Measurements from ENCODE around the gene GAMT.

GAMT gene

GRCh38 chr19:1438933-1439354 is 37.6 kb upstream of the GAMT start:
- H3K9me3 ChIP-seq (ENCODE audit: severe bottlenecking) = no peaks in the 10 kb centered on the region
- H3K36me3 ChIP-seq = peaks cover 64% of the 10 kb centered on the region
- H3K4me3 ChIP-seq (ENCODE audit: low read depth, low read length) = peak overlapping the region; percentile 87
- TF ChIP-seq, protein P1, sequence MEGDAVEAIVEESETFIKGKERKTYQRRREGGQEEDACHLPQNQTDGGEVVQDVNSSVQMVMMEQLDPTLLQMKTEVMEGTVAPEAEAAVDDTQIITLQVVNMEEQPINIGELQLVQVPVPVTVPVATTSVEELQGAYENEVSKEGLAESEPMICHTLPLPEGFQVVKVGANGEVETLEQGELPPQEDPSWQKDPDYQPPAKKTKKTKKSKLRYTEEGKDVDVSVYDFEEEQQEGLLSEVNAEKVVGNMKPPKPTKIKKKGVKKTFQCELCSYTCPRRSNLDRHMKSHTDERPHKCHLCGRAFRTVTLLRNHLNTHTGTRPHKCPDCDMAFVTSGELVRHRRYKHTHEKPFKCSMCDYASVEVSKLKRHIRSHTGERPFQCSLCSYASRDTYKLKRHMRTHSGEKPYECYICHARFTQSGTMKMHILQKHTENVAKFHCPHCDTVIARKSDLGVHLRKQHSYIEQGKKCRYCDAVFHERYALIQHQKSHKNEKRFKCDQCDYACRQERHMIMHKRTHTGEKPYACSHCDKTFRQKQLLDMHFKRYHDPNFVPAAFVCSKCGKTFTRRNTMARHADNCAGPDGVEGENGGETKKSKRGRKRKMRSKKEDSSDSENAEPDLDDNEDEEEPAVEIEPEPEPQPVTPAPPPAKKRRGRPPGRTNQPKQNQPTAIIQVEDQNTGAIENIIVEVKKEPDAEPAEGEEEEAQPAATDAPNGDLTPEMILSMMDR (IDR thresholded peaks at IDR 0.05; ENCODE audit: low read depth, low read length) = no peak
- peak overlapping the region; percentile 92 for H3K27ac ChIP-seq
- DNase-seq = no peak
- H3K27me3 ChIP-seq (ENCODE audit: insufficient read depth, low read depth, severe bottlenecking) = no peaks in the 10 kb centered on the region

- TF ChIP-seq, protein P1 (IDR thresholded peaks at IDR 0.05; ENCODE audit: low read depth, low read length) = peak; percentile 95
- Histone ChIP-seq H3K27me3 (ENCODE audit: insufficient read depth, low read depth, severe bottlenecking) (no peaks in the 10 kb centered on the region), H3K9me3 (ENCODE audit: severe bottlenecking) (no peaks in the 10 kb centered on the region), H3K27ac (peak within 1 kb of the TSS; percentile 92), H3K4me3 (ENCODE audit: low read depth, low read length) (peak within 1 kb of the TSS; percentile 87), H3K36me3 (peaks cover 71% of the 10 kb centered on the region)
- DNase-seq = peak; percentile 94
Observed at GRCh38 chr19:1438035-1438932, 36.9 kb upstream of the GAMT start, which contains the start of gene RPS15. RPS15 (plus strand) TSS chr19:1438396; CDS start chr19:1438426, 30 bp downstream.

GRCh38 chr19:1437609-1438008 is 36.3 kb upstream of the GAMT start:
- Histone ChIP-seq H3K27ac (no peak overlapping the region), H3K36me3 (peaks cover 74% of the 10 kb centered on the region), H3K27me3 (ENCODE audit: insufficient read depth, low read depth, severe bottlenecking) (no peaks in the 10 kb centered on the region), H3K4me3 (ENCODE audit: low read depth, low read length) (no peak overlapping the region), H3K9me3 (ENCODE audit: severe bottlenecking) (no peaks in the 10 kb centered on the region)
- DNase-seq = no peak
- TF ChIP-seq, protein P1 (IDR thresholded peaks at IDR 0.05; ENCODE audit: low read depth, low read length) = no peak

DNA sequence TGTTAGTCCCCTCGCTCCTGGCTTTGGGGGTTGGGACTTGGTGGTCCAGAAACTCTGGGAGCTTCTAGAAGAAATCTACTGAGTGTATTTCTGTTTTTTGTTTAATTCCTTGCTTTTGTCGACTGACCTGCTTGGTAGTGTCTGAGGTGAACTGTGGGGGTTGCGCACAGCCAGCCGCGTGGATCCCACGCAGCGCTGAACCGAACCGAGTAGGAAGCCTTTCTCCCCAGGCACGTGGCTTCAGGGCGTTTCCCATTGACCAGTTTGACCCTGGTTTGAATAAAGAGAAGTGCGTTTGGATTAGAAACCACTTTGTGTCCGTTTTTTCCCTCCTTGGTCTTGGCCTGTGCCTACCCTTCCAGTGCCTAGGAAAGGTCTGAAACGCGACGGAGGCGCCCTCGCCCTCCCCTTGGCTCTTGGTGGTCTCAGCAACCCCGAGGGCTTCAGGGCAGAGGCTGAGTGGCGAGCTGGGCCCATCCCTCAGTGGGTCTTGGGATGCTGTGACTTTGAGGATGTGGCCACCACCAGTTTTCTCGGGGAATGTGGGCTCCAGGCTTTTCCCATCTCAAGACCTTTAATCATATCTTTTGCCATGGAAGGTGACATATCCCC is 34.1 kb upstream of the GAMT start:
- Histone ChIP-seq H3K27ac (no peak overlapping the region), H3K36me3 (peaks cover 70% of the 10 kb centered on the region), H3K9me3 (ENCODE audit: severe bottlenecking) (no peaks in the 10 kb centered on the region), H3K27me3 (ENCODE audit: insufficient read depth, low read depth, severe bottlenecking) (no peaks in the 10 kb centered on the region), H3K4me3 (ENCODE audit: low read depth, low read length) (no peak overlapping the region)
- DNase-seq = no peak
- TF ChIP-seq, protein P1 (IDR thresholded peaks at IDR 0.05; ENCODE audit: low read depth, low read length) = no peak

DNA sequence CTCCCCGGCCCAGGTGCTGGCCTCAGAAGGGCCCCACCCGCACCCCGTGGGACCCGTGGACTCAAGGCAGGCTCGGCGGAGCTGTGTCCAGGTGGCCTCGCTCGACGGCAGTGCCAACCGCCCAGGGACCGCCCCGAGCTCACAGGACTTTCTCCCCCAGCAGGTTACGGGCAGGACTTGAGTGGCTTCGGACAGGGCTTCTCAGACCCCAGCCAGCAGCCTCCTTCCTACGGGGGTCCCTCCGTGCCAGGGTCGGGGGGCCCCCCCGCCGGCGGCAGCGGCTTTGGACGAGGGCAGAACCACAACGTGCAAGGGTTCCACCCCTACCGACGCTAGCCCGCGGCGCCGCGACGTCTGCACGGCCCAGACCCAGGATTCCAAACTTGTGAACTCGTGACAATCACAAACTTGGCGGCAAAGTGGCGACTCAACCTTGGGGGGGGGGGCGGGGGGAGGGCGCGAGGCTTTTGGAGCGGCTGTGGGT is 33.3 kb upstream of the GAMT start:
- Histone ChIP-seq H3K27me3 (ENCODE audit: insufficient read depth, low read depth, severe bottlenecking) (no peaks in the 10 kb centered on the region), H3K27ac (no peak overlapping the region), H3K4me3 (ENCODE audit: low read depth, low read length) (no peak overlapping the region), H3K9me3 (ENCODE audit: severe bottlenecking) (no peaks in the 10 kb centered on the region), H3K36me3 (peaks cover 68% of the 10 kb centered on the region)
- no peak for DNase-seq
- TF ChIP-seq, protein P1 (IDR thresholded peaks at IDR 0.05; ENCODE audit: low read depth, low read length) = no peak

All from WERI-Rb-1 (cell line).